ENCODE results near the gene ZNF280D. TPM values are rescaled to one million over a fixed set of nuclear protein-coding genes. Genes with fewer than 3 reads are reported as not detected.

Gene ZNF280D
- total RNA-seq, 1 donor from 2014 or later: 12.5 TPM

- Mint-ChIP-seq H3K27ac (ENCODE audit: unreplicated experiment) (no peak overlapping the region), H3K4me1 (ENCODE audit: low read depth) (peaks cover 8% of the 10 kb centered on the region), H3K27me3 (ENCODE audit: low read depth) (no peaks in the 10 kb centered on the region), H3K4me3 (ENCODE audit: unreplicated experiment) (no peak overlapping the region), H3K9me3 (ENCODE audit: low read depth) (peaks cover 7% of the 10 kb centered on the region), H3K36me3 (ENCODE audit: low read depth) (peaks cover 15% of the 10 kb centered on the region)
- no peak for TF ChIP-seq CTCF (IDR thresholded peaks at IDR 0.05)
- no peak for DNase-seq (ENCODE audit: low spot score)
These were observed 57.4 kb downstream of the ZNF280D start for GRCh38 chr15:56675930-56676329.

- Mint-ChIP-seq H3K9me3 (ENCODE audit: low read depth) (peaks cover 7% of the 10 kb centered on the region), H3K4me3 (ENCODE audit: unreplicated experiment) (no peak overlapping the region), H3K27me3 (ENCODE audit: low read depth) (no peaks in the 10 kb centered on the region), H3K4me1 (ENCODE audit: low read depth) (peaks cover 8% of the 10 kb centered on the region), H3K36me3 (ENCODE audit: low read depth) (peaks cover 15% of the 10 kb centered on the region), H3K27ac (ENCODE audit: unreplicated experiment) (no peak overlapping the region)
- DNase-seq (ENCODE audit: low spot score): no peak
- no peak for TF ChIP-seq CTCF (IDR thresholded peaks at IDR 0.05)
These were observed 58.5 kb downstream of the ZNF280D start for GRCh38 chr15:56674857-56675256.

- H3K36me3 Mint-ChIP-seq (ENCODE audit: low read depth): peaks cover 15% of the 10 kb centered on the region
- H3K4me1 Mint-ChIP-seq (ENCODE audit: low read depth): peaks cover 8% of the 10 kb centered on the region
- no peak for TF ChIP-seq CTCF (IDR thresholded peaks at IDR 0.05)
- no peak overlapping the region for H3K4me3 Mint-ChIP-seq (ENCODE audit: unreplicated experiment)
- no peak for DNase-seq (ENCODE audit: low spot score)
- H3K9me3 Mint-ChIP-seq (ENCODE audit: low read depth): peaks cover 7% of the 10 kb centered on the region
- H3K27me3 Mint-ChIP-seq (ENCODE audit: low read depth): no peaks in the 10 kb centered on the region
- peak overlapping the region; percentile 4 for H3K27ac Mint-ChIP-seq (ENCODE audit: unreplicated experiment)
These were observed 60.6 kb downstream of the ZNF280D start for GRCh38 chr15:56672721-56673120.

- no peak for TF ChIP-seq CTCF (IDR thresholded peaks at IDR 0.05)
- Mint-ChIP-seq H3K9me3 (ENCODE audit: low read depth) (peaks cover 5% of the 10 kb centered on the region), H3K27me3 (ENCODE audit: low read depth) (no peaks in the 10 kb centered on the region), H3K4me3 (ENCODE audit: unreplicated experiment) (no peak overlapping the region), H3K36me3 (ENCODE audit: low read depth) (peaks cover 24% of the 10 kb centered on the region), H3K4me1 (ENCODE audit: low read depth) (no peaks in the 10 kb centered on the region), H3K27ac (ENCODE audit: unreplicated experiment) (no peak overlapping the region)
- DNase-seq (ENCODE audit: low spot score): no peak
These were observed 65.8 kb downstream of the ZNF280D start for GRCh38 chr15:56667517-56667916.

- DNase-seq (ENCODE audit: low spot score): no peak
- Mint-ChIP-seq H3K9me3 (ENCODE audit: low read depth) (no peaks in the 10 kb centered on the region), H3K36me3 (ENCODE audit: low read depth) (peaks cover 21% of the 10 kb centered on the region), H3K4me1 (ENCODE audit: low read depth) (no peaks in the 10 kb centered on the region), H3K4me3 (ENCODE audit: unreplicated experiment) (no peak overlapping the region), H3K27me3 (ENCODE audit: low read depth) (no peaks in the 10 kb centered on the region), H3K27ac (ENCODE audit: unreplicated experiment) (no peak overlapping the region)
- TF ChIP-seq CTCF (IDR thresholded peaks at IDR 0.05): no peak
These were observed 72.4 kb downstream of the ZNF280D start for GRCh38 chr15:56660943-56661342.

Data from chondrocyte (in vitro differentiated cells).